DMS153 treated with DMSO at 0.1 percent for 48 hours (cell line): Measurements from ENCODE around the gene B4GALNT1.
A peak's percentile ranks its signal among the peaks of the same experiment; 100 is the strongest.

Experiments
- DNase-seq: peaks from one replicate; lab custom pipeline; 2025; ENCODE audit not compliant: unreplicated experiment; lab: John Stamatoyannopoulos, UW

Gene B4GALNT1

GRCh38 chr12:57609781-57610553 lies 23.0 kb downstream of the B4GALNT1 start:
- no peak for DNase-seq

GRCh38 chr12:57609101-57609780 lies 23.8 kb downstream of the B4GALNT1 start:
- no peak for DNase-seq

GRCh38 chr12:57607958-57608663 lies 24.9 kb downstream of the B4GALNT1 start:
- DNase-seq, result no peak

- DNase-seq, result no peak
Observed at GRCh38 chr12:57606821-57607220, 26.2 kb downstream of the B4GALNT1 start.

GRCh38 chr12:57606399-57606798 lies 26.6 kb downstream of the B4GALNT1 start:
- DNase-seq, result no peak

- DNase-seq, result no peak
Observed at GRCh38 chr12:57605811-57606311, 27.1 kb downstream of the B4GALNT1 start.

- no peak for DNase-seq
Observed at GRCh38 chr12:57604992-57605810, 27.8 kb downstream of the B4GALNT1 start.

GRCh38 chr12:57604454-57604991 lies 28.5 kb downstream of the B4GALNT1 start, which contains the start of gene DTX3:
TSS of gene DTX3 (plus strand) at chr12:57604824. CDS start at chr12:57606518, 1,694 bp downstream.
- DNase-seq, result peak; percentile 9

GRCh38 chr12:57603815-57604453 lies 29.1 kb downstream of the B4GALNT1 start:
- DNase-seq, result no peak

GRCh38 chr12:57603324-57603723 lies 29.7 kb downstream of the B4GALNT1 start:
- no peak for DNase-seq

GRCh38 chr12:57602544-57602943 lies 30.5 kb downstream of the B4GALNT1 start:
- DNase-seq, result no peak

- no peak for DNase-seq
Observed at GRCh38 chr12:57600395-57600794, 32.6 kb downstream of the B4GALNT1 start.

- no peak for DNase-seq
Observed at GRCh38 chr12:57593187-57593586, 39.8 kb downstream of the B4GALNT1 start.

- DNase-seq, result no peak
Observed at GRCh38 chr12:57592551-57593165, 40.3 kb downstream of the B4GALNT1 start.

- DNase-seq, result no peak
Observed at GRCh38 chr12:57591782-57592325, 41.1 kb downstream of the B4GALNT1 start.

GRCh38 chr12:57590864-57591781 lies 41.9 kb downstream of the B4GALNT1 start, which contains the start of gene PIP4K2C:
TSS of gene PIP4K2C (plus strand) at chr12:57591192. CDS start at chr12:57591290, 98 bp downstream.
- DNase-seq, result peak; percentile 76

GRCh38 chr12:57590479-57590863 lies 42.5 kb downstream of the B4GALNT1 start:
- DNase-seq, result no peak
